ENCODE results near the gene DSEL. TPM values are rescaled to one million over a fixed set of nuclear protein-coding genes. Genes with fewer than 3 reads are reported as not detected.

Gene DSEL
- total and polyA plus RNA-seq, 2 donors (not counting 1 experiment from before 2014, with no cell fraction given): 60.3 to 157 TPM

GRCh38 chr18:67500522-67501205 lies 15.9 kb downstream of the DSEL start:
- no peak overlapping the region for H2AFZ ChIP-seq (ENCODE audit: low read length)
- H3K4me2 ChIP-seq (ENCODE audit: extremely low read depth, insufficient read depth, low read length): no peak overlapping the region
- no peaks in the 10 kb centered on the region for H4K20me1 ChIP-seq (ENCODE audit: control insufficient read depth, extremely low read depth, insufficient read depth, low read length)
- H3K9ac ChIP-seq (ENCODE audit: insufficient read depth, low read length): no peak overlapping the region
- no peaks in the 10 kb centered on the region for H3K4me1 ChIP-seq (ENCODE audit: control insufficient read depth, extremely low read depth, insufficient read depth, low read length)
- no peaks in the 10 kb centered on the region for H3K79me2 ChIP-seq (ENCODE audit: control insufficient read depth, insufficient read depth, low read length)
- H3K27ac ChIP-seq (ENCODE audit: insufficient read depth, low read length): no peak overlapping the region
- no peaks in the 10 kb centered on the region for H3K36me3 ChIP-seq (ENCODE audit: control insufficient read depth, insufficient read depth, low read length)
- H3K4me3 ChIP-seq (replicated peaks in 1 of 4; ENCODE audit: control extremely low read depth in 1 of 4, insufficient read depth in 1 of 4, low read depth in 3 of 4, low read length in 4 of 4): no peak overlapping the region
- no peaks in the 10 kb centered on the region for H3K27me3 ChIP-seq (ENCODE audit: control insufficient read depth, insufficient read depth, low read length)
- no peaks in the 10 kb centered on the region for H3K9me3 ChIP-seq (ENCODE audit: control insufficient read depth, insufficient read depth, low read depth, low read length)
- no peak for DNase-seq (ENCODE audit: low read depth in 2 of 2)
- TF ChIP-seq EZH2 (IDR thresholded peaks at IDR 0.05; ENCODE audit: low read length, missing control alignments): no peak
- TF ChIP-seq, protein P1, sequence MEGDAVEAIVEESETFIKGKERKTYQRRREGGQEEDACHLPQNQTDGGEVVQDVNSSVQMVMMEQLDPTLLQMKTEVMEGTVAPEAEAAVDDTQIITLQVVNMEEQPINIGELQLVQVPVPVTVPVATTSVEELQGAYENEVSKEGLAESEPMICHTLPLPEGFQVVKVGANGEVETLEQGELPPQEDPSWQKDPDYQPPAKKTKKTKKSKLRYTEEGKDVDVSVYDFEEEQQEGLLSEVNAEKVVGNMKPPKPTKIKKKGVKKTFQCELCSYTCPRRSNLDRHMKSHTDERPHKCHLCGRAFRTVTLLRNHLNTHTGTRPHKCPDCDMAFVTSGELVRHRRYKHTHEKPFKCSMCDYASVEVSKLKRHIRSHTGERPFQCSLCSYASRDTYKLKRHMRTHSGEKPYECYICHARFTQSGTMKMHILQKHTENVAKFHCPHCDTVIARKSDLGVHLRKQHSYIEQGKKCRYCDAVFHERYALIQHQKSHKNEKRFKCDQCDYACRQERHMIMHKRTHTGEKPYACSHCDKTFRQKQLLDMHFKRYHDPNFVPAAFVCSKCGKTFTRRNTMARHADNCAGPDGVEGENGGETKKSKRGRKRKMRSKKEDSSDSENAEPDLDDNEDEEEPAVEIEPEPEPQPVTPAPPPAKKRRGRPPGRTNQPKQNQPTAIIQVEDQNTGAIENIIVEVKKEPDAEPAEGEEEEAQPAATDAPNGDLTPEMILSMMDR (conservative IDR thresholded peaks at IDR 0.05 in 1 of 2, IDR thresholded peaks at IDR 0.05 in 1 of 2; ENCODE audit: low read depth in 1 of 2, low read length in 2 of 2): no peak

DNA sequence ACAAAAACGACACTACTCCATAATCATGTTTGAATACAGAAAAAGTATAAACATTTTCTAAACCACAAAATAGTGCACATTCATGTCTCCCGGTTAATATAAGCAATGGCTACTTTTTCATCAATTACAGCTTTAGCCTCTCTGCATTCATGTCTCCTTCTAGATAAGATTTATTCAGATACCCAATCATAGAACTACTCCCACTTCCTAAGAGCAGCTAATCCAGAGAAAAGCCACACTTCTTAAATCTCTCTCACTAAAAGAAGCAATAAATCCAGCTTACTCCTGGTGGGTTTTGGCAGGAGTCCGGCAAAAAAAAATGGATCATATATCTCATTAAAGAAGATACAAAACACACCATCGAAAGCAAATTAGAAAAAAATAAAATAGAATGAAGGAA lies 20.1 kb downstream of the DSEL start:
- no peaks in the 10 kb centered on the region for H3K4me1 ChIP-seq (ENCODE audit: control insufficient read depth, extremely low read depth, insufficient read depth, low read length)
- no peak overlapping the region for H3K4me2 ChIP-seq (ENCODE audit: extremely low read depth, insufficient read depth, low read length)
- H3K9me3 ChIP-seq (ENCODE audit: control insufficient read depth, insufficient read depth, low read depth, low read length): no peaks in the 10 kb centered on the region
- no peak overlapping the region for H2AFZ ChIP-seq (ENCODE audit: low read length)
- no peak overlapping the region for H3K27ac ChIP-seq (ENCODE audit: insufficient read depth, low read length)
- H3K79me2 ChIP-seq (ENCODE audit: control insufficient read depth, insufficient read depth, low read length): no peaks in the 10 kb centered on the region
- no peaks in the 10 kb centered on the region for H3K27me3 ChIP-seq (ENCODE audit: control insufficient read depth, insufficient read depth, low read length)
- H3K36me3 ChIP-seq (ENCODE audit: control insufficient read depth, insufficient read depth, low read length): no peaks in the 10 kb centered on the region
- no peak overlapping the region for H3K9ac ChIP-seq (ENCODE audit: insufficient read depth, low read length)
- no peak overlapping the region for H3K4me3 ChIP-seq (replicated peaks in 1 of 4; ENCODE audit: control extremely low read depth in 1 of 4, insufficient read depth in 1 of 4, low read depth in 3 of 4, low read length in 4 of 4)
- DNase-seq (ENCODE audit: low read depth in 2 of 2): no peak
- no peak for TF ChIP-seq EZH2 (IDR thresholded peaks at IDR 0.05; ENCODE audit: low read length, missing control alignments)
- TF ChIP-seq, protein P1 (conservative IDR thresholded peaks at IDR 0.05 in 1 of 2, IDR thresholded peaks at IDR 0.05 in 1 of 2; ENCODE audit: low read depth in 1 of 2, low read length in 2 of 2): no peak
- H4K20me1 ChIP-seq (ENCODE audit: control insufficient read depth, extremely low read depth, insufficient read depth, low read length): no peaks in the 10 kb centered on the region

- H2AFZ ChIP-seq (ENCODE audit: low read length): no peak overlapping the region
Observed at GRCh38 chr18:67486534-67486933, 30.0 kb downstream of the DSEL start.

More at GRCh38 chr18:67486534-67486933, 30.0 kb downstream of the DSEL start:
- no peak overlapping the region for H3K9ac ChIP-seq (ENCODE audit: insufficient read depth, low read length)
- no peaks in the 10 kb centered on the region for H4K20me1 ChIP-seq (ENCODE audit: control insufficient read depth, extremely low read depth, insufficient read depth, low read length)
- no peaks in the 10 kb centered on the region for H3K79me2 ChIP-seq (ENCODE audit: control insufficient read depth, insufficient read depth, low read length)
- no peak overlapping the region for H3K4me3 ChIP-seq (replicated peaks in 1 of 4; ENCODE audit: control extremely low read depth in 1 of 4, insufficient read depth in 1 of 4, low read depth in 3 of 4, low read length in 4 of 4)
- no peak overlapping the region for H3K27ac ChIP-seq (ENCODE audit: insufficient read depth, low read length)
- DNase-seq (ENCODE audit: low read depth in 2 of 2): no peak
- H3K36me3 ChIP-seq (ENCODE audit: control insufficient read depth, insufficient read depth, low read length): no peaks in the 10 kb centered on the region
- H3K4me1 ChIP-seq (ENCODE audit: control insufficient read depth, extremely low read depth, insufficient read depth, low read length): no peaks in the 10 kb centered on the region
- TF ChIP-seq, protein P1 (conservative IDR thresholded peaks at IDR 0.05 in 1 of 2, IDR thresholded peaks at IDR 0.05 in 1 of 2; ENCODE audit: low read depth in 1 of 2, low read length in 2 of 2): no peak
- no peak for TF ChIP-seq EZH2 (IDR thresholded peaks at IDR 0.05; ENCODE audit: low read length, missing control alignments)
- no peaks in the 10 kb centered on the region for H3K9me3 ChIP-seq (ENCODE audit: control insufficient read depth, insufficient read depth, low read depth, low read length)
- H3K27me3 ChIP-seq (ENCODE audit: control insufficient read depth, insufficient read depth, low read length): no peaks in the 10 kb centered on the region
- H3K4me2 ChIP-seq (ENCODE audit: extremely low read depth, insufficient read depth, low read length): no peak overlapping the region

Measured in fibroblast of lung (primary cell).